ENCODE results near the gene TMEM141. TPM values are rescaled to one million over a fixed set of nuclear protein-coding genes. Genes with fewer than 3 reads are reported as not detected.

The TMEM141 gene
- total RNA-seq, 1 donor from 2014 or later: 69.8 TPM

DNA sequence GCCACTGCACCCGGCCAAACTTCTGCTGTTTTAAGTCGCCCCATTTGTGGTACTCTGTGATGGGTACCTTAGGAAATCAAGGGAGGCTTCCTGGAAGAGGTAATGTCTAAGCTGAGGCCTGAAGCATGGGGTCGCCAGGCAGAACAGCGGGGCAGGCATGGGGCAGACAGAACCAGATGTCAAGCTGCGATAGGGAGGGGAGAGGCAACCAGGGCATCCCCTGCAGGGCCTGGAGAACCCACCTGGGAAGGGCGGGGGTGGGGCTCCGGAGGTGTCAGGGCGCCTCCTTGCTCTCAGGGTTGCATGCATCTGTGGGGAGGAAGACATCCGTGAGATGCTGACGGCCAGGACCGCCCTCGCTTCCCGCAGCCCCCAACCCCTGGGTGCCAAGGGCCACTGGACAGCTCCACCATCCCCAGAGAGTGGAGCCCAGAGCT lies 29.6 kb upstream of the TMEM141 start:
- H3K27me3 ChIP-seq (ENCODE audit: control insufficient read depth, insufficient read depth, low read length): peaks cover 31% of the 10 kb centered on the region
- H3K36me3 ChIP-seq (ENCODE audit: control insufficient read depth, insufficient read depth, low read length): no peaks in the 10 kb centered on the region
- TF ChIP-seq, protein P1, sequence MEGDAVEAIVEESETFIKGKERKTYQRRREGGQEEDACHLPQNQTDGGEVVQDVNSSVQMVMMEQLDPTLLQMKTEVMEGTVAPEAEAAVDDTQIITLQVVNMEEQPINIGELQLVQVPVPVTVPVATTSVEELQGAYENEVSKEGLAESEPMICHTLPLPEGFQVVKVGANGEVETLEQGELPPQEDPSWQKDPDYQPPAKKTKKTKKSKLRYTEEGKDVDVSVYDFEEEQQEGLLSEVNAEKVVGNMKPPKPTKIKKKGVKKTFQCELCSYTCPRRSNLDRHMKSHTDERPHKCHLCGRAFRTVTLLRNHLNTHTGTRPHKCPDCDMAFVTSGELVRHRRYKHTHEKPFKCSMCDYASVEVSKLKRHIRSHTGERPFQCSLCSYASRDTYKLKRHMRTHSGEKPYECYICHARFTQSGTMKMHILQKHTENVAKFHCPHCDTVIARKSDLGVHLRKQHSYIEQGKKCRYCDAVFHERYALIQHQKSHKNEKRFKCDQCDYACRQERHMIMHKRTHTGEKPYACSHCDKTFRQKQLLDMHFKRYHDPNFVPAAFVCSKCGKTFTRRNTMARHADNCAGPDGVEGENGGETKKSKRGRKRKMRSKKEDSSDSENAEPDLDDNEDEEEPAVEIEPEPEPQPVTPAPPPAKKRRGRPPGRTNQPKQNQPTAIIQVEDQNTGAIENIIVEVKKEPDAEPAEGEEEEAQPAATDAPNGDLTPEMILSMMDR (IDR thresholded peaks at IDR 0.05; ENCODE audit: insufficient read depth, low read length, poor library complexity, severe bottlenecking): no peak
- no peak overlapping the region for H3K4me3 ChIP-seq (ENCODE audit: low read depth, low read length)
- DNase-seq (ENCODE audit: low read depth): no peak

DNA sequence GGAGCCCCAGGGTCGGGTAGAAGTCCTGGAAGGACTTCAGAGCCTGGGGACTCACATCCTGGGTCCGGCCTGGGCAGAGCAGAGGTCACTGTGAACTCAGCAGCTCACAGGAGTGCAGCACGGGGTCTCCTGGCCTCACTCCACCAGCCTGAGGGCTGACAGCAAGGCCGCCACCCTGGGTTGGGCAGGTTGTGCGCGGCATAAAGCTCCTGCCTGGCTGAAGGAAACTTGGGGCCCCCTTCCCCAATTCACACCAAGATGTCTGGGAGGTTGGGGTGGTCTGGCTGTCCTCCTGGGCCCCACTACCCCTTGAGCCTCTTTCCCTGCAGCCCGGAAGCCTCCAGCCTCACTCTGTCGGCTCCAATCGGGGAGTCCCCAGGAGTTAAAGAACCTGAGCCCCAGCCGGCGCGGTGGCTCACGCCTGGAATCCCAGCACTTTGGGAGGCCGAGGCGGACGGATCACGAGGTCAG lies 28.9 kb upstream of the TMEM141 start:
- H3K27me3 ChIP-seq (ENCODE audit: control insufficient read depth, insufficient read depth, low read length): peaks cover 24% of the 10 kb centered on the region
- H3K36me3 ChIP-seq (ENCODE audit: control insufficient read depth, insufficient read depth, low read length): no peaks in the 10 kb centered on the region
- no peak overlapping the region for H3K4me3 ChIP-seq (ENCODE audit: low read depth, low read length)
- TF ChIP-seq, protein P1 (IDR thresholded peaks at IDR 0.05; ENCODE audit: insufficient read depth, low read length, poor library complexity, severe bottlenecking): no peak
- DNase-seq (ENCODE audit: low read depth): no peak

DNA sequence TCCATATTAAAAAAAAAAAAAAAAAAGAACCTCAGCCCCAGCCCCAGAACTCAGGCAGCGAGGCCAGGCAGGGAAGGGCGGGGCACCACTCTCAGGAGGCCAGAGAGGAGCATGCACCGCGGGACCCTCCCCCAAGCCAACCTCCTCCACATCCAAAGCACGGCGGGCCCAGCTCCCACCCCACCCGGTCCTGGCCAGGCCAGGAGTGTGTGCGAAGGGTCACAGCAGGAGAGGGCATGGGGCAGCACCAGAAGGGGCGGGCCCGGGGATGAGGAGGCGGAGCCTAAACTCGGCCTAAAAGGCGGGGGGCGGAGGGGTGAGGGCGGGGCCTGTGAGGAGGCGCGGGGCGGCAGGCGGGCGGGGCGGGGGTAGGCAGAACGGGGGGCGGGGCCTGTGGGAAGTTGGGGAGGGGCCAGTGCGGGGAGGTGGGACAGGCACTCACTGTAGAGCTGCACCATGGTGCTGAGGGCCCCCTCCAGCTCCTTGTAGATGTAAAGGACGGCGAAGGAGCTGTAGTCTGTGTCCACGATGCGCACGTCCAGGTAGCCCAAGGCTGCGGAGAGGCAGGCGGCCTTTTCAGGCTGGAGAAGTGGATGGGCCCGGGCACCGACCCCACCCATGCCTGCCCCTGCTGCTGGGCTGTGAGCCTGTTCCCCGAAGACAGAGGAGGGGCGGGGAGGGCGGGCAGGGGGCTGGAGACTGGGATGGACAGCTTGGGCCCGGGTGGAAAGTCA lies 28.1 kb upstream of the TMEM141 start:
- no peak for DNase-seq (ENCODE audit: low read depth)
- Histone ChIP-seq H3K27me3 (ENCODE audit: control insufficient read depth, insufficient read depth, low read length) (peaks cover 24% of the 10 kb centered on the region), H3K36me3 (ENCODE audit: control insufficient read depth, insufficient read depth, low read length) (no peaks in the 10 kb centered on the region), H3K4me3 (ENCODE audit: low read depth, low read length) (no peak overlapping the region)
- TF ChIP-seq, protein P1 (IDR thresholded peaks at IDR 0.05; ENCODE audit: insufficient read depth, low read length, poor library complexity, severe bottlenecking): no peak

DNA sequence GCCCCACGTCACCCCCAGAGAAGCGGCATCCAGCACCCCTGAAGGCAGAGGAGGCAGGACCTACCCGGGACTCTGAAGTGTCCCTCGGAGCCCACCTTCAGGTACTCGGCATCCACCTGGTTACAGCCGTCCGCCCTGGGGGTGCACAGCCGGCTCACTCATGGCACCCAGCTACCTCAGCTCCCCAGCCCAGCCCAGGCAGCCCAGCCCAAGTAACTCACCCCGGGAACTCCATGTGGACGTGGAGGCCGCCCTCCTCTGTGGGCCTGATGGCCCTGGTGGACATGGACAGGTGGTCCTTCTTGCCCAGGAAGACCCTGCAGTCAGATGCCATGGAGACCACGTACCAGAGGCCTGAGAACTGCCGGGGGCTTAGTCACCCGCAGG lies 27.5 kb upstream of the TMEM141 start:
- H3K4me3 ChIP-seq (ENCODE audit: low read depth, low read length): no peak overlapping the region
- TF ChIP-seq, protein P1 (IDR thresholded peaks at IDR 0.05; ENCODE audit: insufficient read depth, low read length, poor library complexity, severe bottlenecking): no peak
- no peaks in the 10 kb centered on the region for H3K36me3 ChIP-seq (ENCODE audit: control insufficient read depth, insufficient read depth, low read length)
- DNase-seq (ENCODE audit: low read depth): no peak
- peaks cover 22% of the 10 kb centered on the region for H3K27me3 ChIP-seq (ENCODE audit: control insufficient read depth, insufficient read depth, low read length)

DNA sequence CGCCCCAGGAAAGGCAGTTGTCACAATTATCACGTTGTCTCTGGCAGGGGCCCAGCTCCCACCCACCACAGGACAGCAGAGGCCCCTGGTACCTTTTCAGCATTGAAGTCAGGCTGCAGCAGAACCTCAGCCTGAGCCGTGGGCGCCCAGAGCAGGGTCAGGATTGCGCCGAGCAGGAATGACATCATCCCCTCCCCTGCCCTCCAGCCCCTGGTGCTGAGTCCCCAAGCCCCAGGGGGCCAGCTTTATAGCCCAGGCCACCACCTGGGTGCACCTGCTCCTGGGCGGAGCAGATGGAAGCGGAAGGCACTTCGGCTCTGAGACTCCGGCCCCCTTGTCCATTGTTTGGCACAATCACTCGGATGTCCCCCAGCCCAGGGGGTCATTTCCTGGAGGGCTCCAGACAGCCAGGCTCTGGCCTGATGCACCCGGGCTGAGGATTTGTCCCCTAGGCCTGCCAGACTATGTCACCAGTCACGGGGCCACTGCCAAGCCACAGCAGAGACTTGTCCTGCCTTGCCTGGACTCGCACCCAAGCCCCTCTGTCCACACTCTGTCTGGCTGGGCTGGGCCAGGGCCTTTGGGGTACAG lies 26.7 kb upstream of the TMEM141 start, which contains the start of gene LCN15:
TSS of gene LCN15 (minus strand) at position 218 of the 591 bp plus-strand sequence. CDS start at position 188, 30 bp downstream.
- H3K4me3 ChIP-seq (ENCODE audit: low read depth, low read length): no peak within 1 kb of the TSS
- TF ChIP-seq, protein P1 (IDR thresholded peaks at IDR 0.05; ENCODE audit: insufficient read depth, low read length, poor library complexity, severe bottlenecking): no peak

More for the DNA sequence above, 26.7 kb upstream of the TMEM141 start, which contains the start of gene LCN15:
- DNase-seq (ENCODE audit: low read depth): no peak
- H3K36me3 ChIP-seq (ENCODE audit: control insufficient read depth, insufficient read depth, low read length): no peaks in the 10 kb centered on the region
- H3K27me3 ChIP-seq (ENCODE audit: control insufficient read depth, insufficient read depth, low read length): peaks cover 22% of the 10 kb centered on the region
